Colon (tissue), 2 donors: ENCODE data around the gene ISG15.
"Not testable (repeated sequence)": the region's sequence is repeated elsewhere in the genome, so short reads cannot be mapped to it uniquely, and the experiment has no call there.

ENCODE experiments used
- FAIRE-seq: peaks from 2 replicates; lab custom pipeline; 2012; peaks lifted over from hg19 to GRCh38; lab: Jason Lieb, UNC
- donor health status: control.
- donor health status: control.

Gene ISG15

GRCh38 chr1:1046767-1047166, 33.5 kb downstream of the ISG15 start:
- no peak for FAIRE-seq

- FAIRE-seq = no peak
Observed at GRCh38 chr1:1047407-1047806, 34.1 kb downstream of the ISG15 start.

- no peak for FAIRE-seq
Observed at GRCh38 chr1:1047963-1048362, 34.7 kb downstream of the ISG15 start.

- FAIRE-seq = no peak
Observed at GRCh38 chr1:1048765-1049164, 35.5 kb downstream of the ISG15 start.

- FAIRE-seq = no peak
Observed at GRCh38 chr1:1049318-1050165, 36.2 kb downstream of the ISG15 start.

GRCh38 chr1:1050577-1051052, 37.3 kb downstream of the ISG15 start:
- no peak for FAIRE-seq

- no peak for FAIRE-seq
Observed at GRCh38 chr1:1051127-1051810, 38.0 kb downstream of the ISG15 start.

GRCh38 chr1:1052003-1052840, 38.9 kb downstream of the ISG15 start:
- FAIRE-seq = no peak

- no peak for FAIRE-seq
Observed at GRCh38 chr1:1053022-1053421, 39.7 kb downstream of the ISG15 start.

GRCh38 chr1:1053682-1054081, 40.4 kb downstream of the ISG15 start:
- FAIRE-seq = no peak

GRCh38 chr1:1054099-1054700, 40.9 kb downstream of the ISG15 start:
- no peak for FAIRE-seq

GRCh38 chr1:1054971-1055370, 41.7 kb downstream of the ISG15 start:
- no peak for FAIRE-seq

GRCh38 chr1:1055841-1056736, 42.8 kb downstream of the ISG15 start:
- FAIRE-seq = no peak

- not testable (repeated sequence) for FAIRE-seq
Observed at GRCh38 chr1:1057769-1058087, 44.4 kb downstream of the ISG15 start.

- no peak for FAIRE-seq
Observed at GRCh38 chr1:1058088-1058905, 45.0 kb downstream of the ISG15 start.

GRCh38 chr1:1058921-1059493, 45.7 kb downstream of the ISG15 start:
- no peak for FAIRE-seq

GRCh38 chr1:1059494-1060280, 46.4 kb downstream of the ISG15 start:
- FAIRE-seq = no peak

- FAIRE-seq = no peak
Observed at GRCh38 chr1:1060281-1061000, 47.1 kb downstream of the ISG15 start.
